Keratinocyte (primary cell): ENCODE results near the gene TENM3. TPM values are rescaled to one million over a fixed set of nuclear protein-coding genes. Genes with fewer than 3 reads are reported as not detected.

Experiments
- DNase-seq: peaks from one replicate; pipeline ENCODE4 v3.0.0-alpha.2; 2011; ENCODE audit warnings: low read depth, missing footprints, low spot score
- FAIRE-seq: peaks from 2 replicates; lab custom pipeline; 2011; peaks lifted over from hg19 to GRCh38; lab: Jason Lieb, UNC
- H2AFZ ChIP-seq: 2 replicates; pipeline ENCODE4 v1.6.0; 2012; ENCODE audit warnings: low read length, control low read depth, inconsistent platforms; ENCODE audit not compliant: control insufficient read depth
- H3K27ac ChIP-seq: 2 replicates; pipeline ENCODE4 v1.5.1; 2011; ENCODE audit warnings: low read length; ENCODE audit not compliant: control insufficient read depth, insufficient read depth
- H3K27me3 ChIP-seq: 3 replicates; pipeline ENCODE4 v1.6.0; 2011; ENCODE audit warnings: low read length; ENCODE audit not compliant: control insufficient read depth, insufficient read depth; ENCODE audit errors: extremely low read depth
- H3K36me3 ChIP-seq, 2 experiments: 2 replicates in 1 of 2; 3 replicates in 1 of 2; pipeline ENCODE4 v1.5.1; 2011; ENCODE audit warnings: low read length in 2 of 2, mild to moderate bottlenecking in 1 of 2; ENCODE audit not compliant: control insufficient read depth in 2 of 2, insufficient read depth in 2 of 2; ENCODE audit errors: extremely low read depth in 1 of 2
- H3K4me1 ChIP-seq: 3 replicates; pipeline ENCODE4 v1.5.1; 2011; ENCODE audit warnings: low read length; ENCODE audit not compliant: control insufficient read depth, insufficient read depth; ENCODE audit errors: extremely low read depth
- H3K4me2 ChIP-seq: 3 replicates; pipeline ENCODE4 v1.6.0; 2011; ENCODE audit warnings: low read depth, low read length; ENCODE audit not compliant: control insufficient read depth, insufficient read depth; ENCODE audit errors: extremely low read depth
- H3K4me3 ChIP-seq, 3 experiments: fragments of 200-600 bp in 1 of 3; sonication (generic) in 1 of 3; 2 replicates in 2 of 3; 3 replicates in 1 of 3; pipeline ENCODE4 v1.5.1; 2011 to 2016; ENCODE audit warnings: low read length in 3 of 3, mild to moderate bottlenecking in 3 of 3, control low read depth in 2 of 3, inconsistent platforms in 1 of 3, low read depth in 1 of 3, mixed read lengths in 1 of 3, mixed run types in 1 of 3, moderate library complexity in 1 of 3; ENCODE audit not compliant: control insufficient read depth in 2 of 3, insufficient read depth in 2 of 3; ENCODE audit errors: extremely low read depth in 1 of 3
- H3K79me2 ChIP-seq: 2 replicates; pipeline ENCODE4 v1.6.0; 2012; ENCODE audit warnings: low read length; ENCODE audit not compliant: control insufficient read depth, insufficient read depth
- H3K9ac ChIP-seq: 3 replicates; pipeline ENCODE4 v1.6.0; 2011; ENCODE audit warnings: low read length; ENCODE audit not compliant: control insufficient read depth, insufficient read depth; ENCODE audit errors: extremely low read depth
- H3K9me1 ChIP-seq: 3 replicates; pipeline ENCODE4 v1.6.0; 2011; ENCODE audit warnings: low read length; ENCODE audit not compliant: control insufficient read depth, insufficient read depth; ENCODE audit errors: extremely low read depth
- H3K9me3 ChIP-seq: 2 replicates; pipeline ENCODE4 v1.5.1; 2012; ENCODE audit warnings: low read depth, low read length; ENCODE audit not compliant: control insufficient read depth
- H4K20me1 ChIP-seq: 3 replicates; pipeline ENCODE4 v1.6.0; 2011; ENCODE audit warnings: low read length; ENCODE audit not compliant: control insufficient read depth, insufficient read depth; ENCODE audit errors: extremely low read depth
- EZH2 ChIP-seq: IDR thresholded peaks from one replicate; pipeline ENCODE4 v1.6.1; 2012; ENCODE audit warnings: inconsistent platforms, mild to moderate bottlenecking, low read length, moderate library complexity
- dilution Hi-C: fragments of 300-500 bp; cut with MboI; formaldehyde crosslinking; loops from one replicate; pipeline ENCODE4 v1.7.0; 2020; ENCODE audit warnings: low sequenced_read_pairs; ENCODE audit not compliant: extremely low pct_ligation_motif_present
- polyA plus RNA-seq, 5 experiments: library from polyadenylated mRNA; depleted of rRNA in 3 of 5; stranded (reverse) in 3 of 5; stranded (forward) in 1 of 5; unstranded in 1 of 5; fragments of >200 nt; gene quantifications; 1 replicate in 1 of 5; 2 replicates in 3 of 5; 3 replicates in 1 of 5; pipeline versions ENCODE4 v1.2.1 to v1.2.3, GENCODE V29; 2011 to 2012; ENCODE audit warnings: missing spikeins in 2 of 5, low read depth in 1 of 5, low replicate concordance in 1 of 5
- TF ChIP-seq, protein P1 (sequence below), 3 experiments: IDR thresholded peaks in 1 of 3; conservative IDR thresholded peaks in 1 of 3; optimal IDR thresholded peaks in 1 of 3; 2 replicates in 2 of 3; 3 replicates in 1 of 3; pipeline versions ENCODE3 to v1.5.1; 2011; ENCODE audit warnings: low read length in 3 of 3, mild to moderate bottlenecking in 3 of 3, moderate library complexity in 2 of 3, control low read depth in 1 of 3, inconsistent platforms in 1 of 3; ENCODE audit not compliant: insufficient read depth in 2 of 3; ENCODE audit errors: extremely low read depth in 1 of 3

Gene TENM3
- polyA plus RNA-seq, 1 donor (not counting 4 experiments of a cell fraction or from before 2014, with no cell fraction given): 17.0 TPM

DNA sequence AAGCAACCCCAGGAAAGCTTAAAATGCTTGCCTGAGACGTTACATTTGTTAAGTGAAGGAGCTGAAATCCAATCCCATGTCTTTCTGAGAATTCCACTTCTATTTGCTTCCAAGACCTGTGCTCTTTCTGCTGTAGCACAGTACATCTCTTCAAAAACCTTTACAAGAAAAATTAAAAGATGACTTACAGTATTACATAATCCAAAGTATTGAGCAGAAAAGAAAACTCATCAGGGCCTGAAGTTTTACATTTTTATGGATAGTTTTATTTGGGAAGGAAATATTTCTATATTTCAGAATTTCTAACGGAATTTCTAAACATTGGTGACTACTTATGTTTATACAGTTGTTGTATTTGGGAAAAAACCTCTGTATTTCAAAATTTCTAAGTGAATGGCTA lies 276.3 kb downstream of the TENM3 start:
- Histone ChIP-seq H3K9me3 (no peaks in the 10 kb centered on the region), H3K9me1 (no peaks in the 10 kb centered on the region), H3K36me3 (no peaks in the 10 kb centered on the region), H3K9ac (no peak overlapping the region), H3K4me1 (no peaks in the 10 kb centered on the region), H3K4me3 (no peak overlapping the region), H3K4me2 (no peak overlapping the region), H3K27me3 (no peaks in the 10 kb centered on the region), H3K27ac (no peak overlapping the region), H4K20me1 (no peaks in the 10 kb centered on the region), H3K79me2 (no peaks in the 10 kb centered on the region), H2AFZ (no peak overlapping the region)
- dilution Hi-C loops: no loop called here
- FAIRE-seq: no peak
- DNase-seq: no peak
- TF ChIP-seq, protein P1, sequence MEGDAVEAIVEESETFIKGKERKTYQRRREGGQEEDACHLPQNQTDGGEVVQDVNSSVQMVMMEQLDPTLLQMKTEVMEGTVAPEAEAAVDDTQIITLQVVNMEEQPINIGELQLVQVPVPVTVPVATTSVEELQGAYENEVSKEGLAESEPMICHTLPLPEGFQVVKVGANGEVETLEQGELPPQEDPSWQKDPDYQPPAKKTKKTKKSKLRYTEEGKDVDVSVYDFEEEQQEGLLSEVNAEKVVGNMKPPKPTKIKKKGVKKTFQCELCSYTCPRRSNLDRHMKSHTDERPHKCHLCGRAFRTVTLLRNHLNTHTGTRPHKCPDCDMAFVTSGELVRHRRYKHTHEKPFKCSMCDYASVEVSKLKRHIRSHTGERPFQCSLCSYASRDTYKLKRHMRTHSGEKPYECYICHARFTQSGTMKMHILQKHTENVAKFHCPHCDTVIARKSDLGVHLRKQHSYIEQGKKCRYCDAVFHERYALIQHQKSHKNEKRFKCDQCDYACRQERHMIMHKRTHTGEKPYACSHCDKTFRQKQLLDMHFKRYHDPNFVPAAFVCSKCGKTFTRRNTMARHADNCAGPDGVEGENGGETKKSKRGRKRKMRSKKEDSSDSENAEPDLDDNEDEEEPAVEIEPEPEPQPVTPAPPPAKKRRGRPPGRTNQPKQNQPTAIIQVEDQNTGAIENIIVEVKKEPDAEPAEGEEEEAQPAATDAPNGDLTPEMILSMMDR (optimal IDR thresholded peaks at IDR 0.05 in 1 of 3, IDR thresholded peaks at IDR 0.05 in 1 of 3, conservative IDR thresholded peaks at IDR 0.05 in 1 of 3; ENCODE audit: extremely low read depth in 1 of 3, insufficient read depth in 2 of 3, low read length in 3 of 3): no peak
- TF ChIP-seq EZH2: no peak

DNA sequence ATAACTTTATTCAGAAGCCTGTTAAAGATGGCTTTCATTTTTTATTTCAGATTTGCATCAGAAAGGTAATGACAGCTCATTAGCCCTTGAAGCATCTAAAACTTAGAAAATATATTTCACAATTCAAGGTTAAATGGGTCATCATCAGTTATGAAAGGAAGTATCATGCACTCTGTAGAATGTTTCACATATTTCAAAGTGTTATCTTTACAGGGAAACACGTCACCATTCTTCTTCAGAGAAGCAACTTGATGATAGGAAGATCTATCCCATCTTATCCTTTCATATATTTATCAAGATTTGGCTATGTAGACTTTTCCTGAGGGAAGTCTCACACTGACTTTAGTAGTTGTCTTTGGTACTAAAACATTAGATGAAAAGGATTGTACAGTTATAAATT lies 277.8 kb downstream of the TENM3 start:
- Histone ChIP-seq H3K9ac (no peak overlapping the region), H3K9me3 (no peaks in the 10 kb centered on the region), H3K4me3 (no peak overlapping the region), H3K36me3 (no peaks in the 10 kb centered on the region), H3K4me1 (no peaks in the 10 kb centered on the region), H2AFZ (no peak overlapping the region), H3K4me2 (no peak overlapping the region), H3K79me2 (no peaks in the 10 kb centered on the region), H3K27ac (no peak overlapping the region), H4K20me1 (no peaks in the 10 kb centered on the region), H3K27me3 (no peaks in the 10 kb centered on the region), H3K9me1 (no peaks in the 10 kb centered on the region)
- dilution Hi-C loops: no loop called here
- FAIRE-seq (no peak), DNase-seq (no peak)
- TF ChIP-seq, protein P1 (optimal IDR thresholded peaks at IDR 0.05 in 1 of 3, IDR thresholded peaks at IDR 0.05 in 1 of 3, conservative IDR thresholded peaks at IDR 0.05 in 1 of 3; ENCODE audit: extremely low read depth in 1 of 3, insufficient read depth in 2 of 3, low read length in 3 of 3): no peak
- no peak for TF ChIP-seq EZH2
